Fibroblast of lung (primary cell): Measurements from ENCODE around the gene MIER1. TPM values are rescaled to one million over a fixed set of nuclear protein-coding genes. Genes with fewer than 3 reads are reported as not detected.
"Not testable (repeated sequence)": the region's sequence is repeated elsewhere in the genome, so short reads cannot be mapped to it uniquely, and the experiment has no call there.

Source experiments
- DNase-seq, 2 donors: peaks; one replicate each; pipeline versions ENCODE4 v3.0.0 to v3.0.0-alpha.2; 2010; ENCODE audit warnings: low read depth in 2 of 2
- H2AFZ ChIP-seq: 2 replicates; pipeline ENCODE4 v1.5.1; 2012; ENCODE audit warnings: low read length, control low read depth, inconsistent platforms
- H3K27ac ChIP-seq: 2 replicates; pipeline ENCODE4 v1.5.1; 2011; ENCODE audit warnings: low read length, control low read depth; ENCODE audit not compliant: insufficient read depth
- H3K27me3 ChIP-seq: 2 replicates; pipeline ENCODE4 v1.5.1; 2011; ENCODE audit warnings: mild to moderate bottlenecking, low read length; ENCODE audit not compliant: control insufficient read depth, insufficient read depth
- H3K36me3 ChIP-seq: 2 replicates; pipeline ENCODE4 v1.5.1; 2011; ENCODE audit warnings: low read length; ENCODE audit not compliant: control insufficient read depth, insufficient read depth
- H3K4me1 ChIP-seq: 2 replicates; pipeline ENCODE4 v1.5.1; 2011; ENCODE audit warnings: low read length; ENCODE audit not compliant: control insufficient read depth, insufficient read depth; ENCODE audit errors: extremely low read depth
- H3K4me2 ChIP-seq: 2 replicates; pipeline ENCODE4 v1.5.1; 2011; ENCODE audit warnings: low read length, control low read depth; ENCODE audit not compliant: insufficient read depth; ENCODE audit errors: extremely low read depth
- H3K4me3 ChIP-seq, 4 experiments: fragments of 200-600 bp in 1 of 4; sonication (generic) in 1 of 4; replicated peaks in 1 of 4; 2 replicates each; pipeline ENCODE4 v1.5.1; 2011 to 2016; ENCODE audit warnings: low read length in 4 of 4, low read depth in 3 of 4, mild to moderate bottlenecking in 3 of 4, control low read depth in 2 of 4, inconsistent platforms in 1 of 4, mixed read lengths in 1 of 4; ENCODE audit not compliant: insufficient read depth in 1 of 4; ENCODE audit errors: control extremely low read depth in 1 of 4
- H3K79me2 ChIP-seq: 2 replicates; pipeline ENCODE4 v1.5.1; 2012; ENCODE audit warnings: mild to moderate bottlenecking, low read length, inconsistent platforms; ENCODE audit not compliant: control insufficient read depth, insufficient read depth
- H3K9ac ChIP-seq: 2 replicates; pipeline ENCODE4 v1.5.1; 2011; ENCODE audit warnings: mild to moderate bottlenecking, low read length, control low read depth; ENCODE audit not compliant: insufficient read depth
- H3K9me3 ChIP-seq: 2 replicates; pipeline ENCODE4 v1.5.1; 2012; ENCODE audit warnings: low read depth, low read length; ENCODE audit not compliant: control insufficient read depth, insufficient read depth
- H4K20me1 ChIP-seq: 2 replicates; pipeline ENCODE4 v1.5.1; 2011; ENCODE audit warnings: low read length; ENCODE audit not compliant: control insufficient read depth, insufficient read depth; ENCODE audit errors: extremely low read depth
- CTCF ChIP-seq, 2 donors: IDR thresholded peaks in 1 of 2; conservative IDR thresholded peaks in 1 of 2; 1 replicate in 1 of 2; 2 replicates in 1 of 2; pipeline ENCODE4 v1.5.1; 2011 to 2012; ENCODE audit warnings: low read length in 2 of 2, control low read depth in 1 of 2, inconsistent platforms in 1 of 2, low read depth in 1 of 2, mild to moderate bottlenecking in 1 of 2
- EZH2 ChIP-seq: IDR thresholded peaks from 2 replicates; pipeline ENCODE4 v1.5.1; 2012; ENCODE audit warnings: low read length, control low read depth, mild to moderate bottlenecking; ENCODE audit errors: missing control alignments
- polyA plus RNA-seq, 2 donors: library from polyadenylated mRNA; depleted of rRNA in 1 of 2; stranded (reverse) in 1 of 2; unstranded in 1 of 2; fragments of >200 nt; gene quantifications; 2 replicates each; pipeline ENCODE4 v1.2.1, GENCODE V29; 2011 to 2012; ENCODE audit warnings: missing spikeins in 1 of 2
- total RNA-seq: library from RNA; depleted of rRNA; stranded (reverse); fragments of >200 nt; gene quantifications from 2 replicates; pipeline ENCODE4 v1.2.1, GENCODE V29; 2014

Gene MIER1
- total and polyA plus RNA-seq, 2 donors (not counting 1 experiment from before 2014, with no cell fraction given), result 31.3 to 35.5 TPM

DNA sequence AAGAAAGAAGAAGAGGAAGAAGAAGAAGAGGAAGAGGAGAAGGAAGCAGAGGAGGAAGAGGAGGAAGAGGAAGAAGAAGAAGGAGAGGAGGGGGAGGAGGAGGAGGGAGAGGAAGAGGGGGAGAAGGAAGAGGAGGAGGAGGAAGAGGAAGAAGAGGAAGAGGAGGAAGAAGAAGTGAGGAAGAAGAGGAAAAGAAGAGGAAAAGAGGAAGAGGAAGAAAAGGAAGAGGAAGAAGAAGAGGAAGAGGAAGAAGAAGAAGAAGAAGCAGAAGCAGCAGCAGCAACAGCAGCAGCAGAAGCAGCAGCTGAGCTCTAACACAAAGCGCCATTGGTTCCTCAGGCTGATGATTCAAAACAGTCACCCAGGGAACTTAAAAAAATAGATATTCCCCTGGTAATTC lies 34.2 kb upstream of the MIER1 start:
- H3K4me3 ChIP-seq, result no peak overlapping the region
- TF ChIP-seq EZH2 (no peak), CTCF (conservative IDR thresholded peaks at IDR 0.05 in 1 of 2, IDR thresholded peaks at IDR 0.05 in 1 of 2; ENCODE audit: low read depth in 1 of 2, low read length in 2 of 2) (no peak)
- H3K9ac ChIP-seq, result no peak overlapping the region
- H3K36me3 ChIP-seq, result no peaks in the 10 kb centered on the region
- H3K79me2 ChIP-seq, result no peaks in the 10 kb centered on the region
- no peaks in the 10 kb centered on the region for H3K4me1 ChIP-seq
- H2AFZ ChIP-seq, result no peak overlapping the region
- no peaks in the 10 kb centered on the region for H4K20me1 ChIP-seq
- H3K27ac ChIP-seq, result no peak overlapping the region
- H3K9me3 ChIP-seq, result no peaks in the 10 kb centered on the region
- no peaks in the 10 kb centered on the region for H3K27me3 ChIP-seq
- no peak overlapping the region for H3K4me2 ChIP-seq
- no peak for DNase-seq

- TF ChIP-seq EZH2 (no peak), CTCF (conservative IDR thresholded peaks at IDR 0.05 in 1 of 2, IDR thresholded peaks at IDR 0.05 in 1 of 2; ENCODE audit: low read depth in 1 of 2, low read length in 2 of 2) (no peak)
- H3K36me3 ChIP-seq, result no peaks in the 10 kb centered on the region
- no peak overlapping the region for H3K4me2 ChIP-seq
- DNase-seq, result no peak
- H3K27ac ChIP-seq, result no peak overlapping the region
- no peak overlapping the region for H3K4me3 ChIP-seq
- H3K9me3 ChIP-seq, result no peaks in the 10 kb centered on the region
- H3K27me3 ChIP-seq, result no peaks in the 10 kb centered on the region
- no peaks in the 10 kb centered on the region for H3K79me2 ChIP-seq
- no peak overlapping the region for H3K9ac ChIP-seq
- H2AFZ ChIP-seq, result no peak overlapping the region
- H4K20me1 ChIP-seq, result no peaks in the 10 kb centered on the region
- no peaks in the 10 kb centered on the region for H3K4me1 ChIP-seq
These were observed 31.1 kb upstream of the MIER1 start for GRCh38 chr1:66893712-66894111.

DNA sequence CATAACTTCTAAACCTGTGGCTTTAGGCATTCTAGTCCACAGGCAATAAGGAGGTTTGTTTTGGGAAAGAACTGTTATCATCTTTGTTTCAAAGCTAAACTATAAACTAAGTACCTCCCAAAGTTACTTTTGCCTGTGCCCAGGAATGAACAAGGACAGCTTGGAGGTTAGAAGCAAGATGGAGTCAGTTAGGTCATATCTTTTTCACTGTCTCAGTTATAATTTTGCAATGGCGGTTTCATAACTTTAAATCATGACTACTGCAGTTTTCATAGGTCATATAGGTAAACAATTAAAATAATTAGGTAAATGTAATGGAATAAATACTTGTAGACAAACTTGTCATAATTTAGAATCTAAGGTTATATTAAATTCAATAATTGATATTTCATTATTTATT lies 9.6 kb upstream of the MIER1 start:
- H3K4me3 ChIP-seq, H3K9ac ChIP-seq, H3K36me3 ChIP-seq, H3K9me3 ChIP-seq, H3K79me2 ChIP-seq, H3K4me2 ChIP-seq, H3K27me3 ChIP-seq, H3K4me1 ChIP-seq, H4K20me1 ChIP-seq, DNase-seq, H2AFZ ChIP-seq, H3K27ac ChIP-seq: not testable (repeated sequence)
